Endothelial cell of umbilical vein (primary cell): ENCODE results near the gene FGFRL1. TPM values are rescaled to one million over a fixed set of nuclear protein-coding genes. Genes with fewer than 3 reads are reported as not detected.

Experiments used
- BruUV-seq: library from RNA; stranded (reverse); fragments of 400-500 nt; replicated peaks from 2 replicates; lab custom pipeline; 2021; lab: Mats Ljungman, UMichigan
- CTCF ChIA-PET: fragments of 300-600, 350-600 bp; sonication (Branson Sonifier 250); formaldehyde crosslinking; loops from one replicate; lab custom pipeline; 2021; ENCODE audit warnings: antibody characterized with exemption, inconsistent platforms; lab: Charles Lee
- POLR2A ChIA-PET: fragments of 300-600, 350-600 bp; sonication (Branson Sonifier 250); formaldehyde crosslinking; loops from one replicate; lab custom pipeline; 2021; ENCODE audit warnings: antibody characterized with exemption, inconsistent platforms; lab: Charles Lee
- DNase-seq: peaks from one replicate; pipeline ENCODE4 v3.0.0-alpha.2; 2011; ENCODE audit warnings: low read depth, low spot score
- FAIRE-seq: peaks from 2 replicates; lab custom pipeline; 2011; peaks lifted over from hg19 to GRCh38; lab: Jason Lieb, UNC
- H2AFZ ChIP-seq: 2 replicates; pipeline ENCODE4 v1.6.0; 2012; ENCODE audit warnings: low read depth, low read length, control low read depth, inconsistent platforms
- H3K27ac ChIP-seq: 2 replicates; pipeline ENCODE4 v1.5.1; 2011; ENCODE audit warnings: low read depth, mild to moderate bottlenecking, control low read depth, low read length, moderate library complexity; ENCODE audit not compliant: insufficient read depth
- H3K27me3 ChIP-seq, 2 experiments: 2 replicates each; pipeline versions ENCODE4 v1.6.0 to v1.6.1; 2011; ENCODE audit warnings: low read length in 2 of 2, mixed read lengths in 1 of 2; ENCODE audit not compliant: control insufficient read depth in 2 of 2, insufficient read depth in 2 of 2
- H3K36me3 ChIP-seq, 2 experiments: 2 replicates in 1 of 2; 3 replicates in 1 of 2; pipeline ENCODE4 v1.5.1; 2011; ENCODE audit warnings: low read length in 2 of 2, mild to moderate bottlenecking in 1 of 2, moderate library complexity in 1 of 2; ENCODE audit not compliant: control insufficient read depth in 2 of 2, insufficient read depth in 2 of 2; ENCODE audit errors: extremely low read depth in 1 of 2
- H3K4me1 ChIP-seq: 3 replicates; pipeline ENCODE4 v1.5.1; 2011; ENCODE audit warnings: mild to moderate bottlenecking, low read length; ENCODE audit not compliant: control insufficient read depth, insufficient read depth; ENCODE audit errors: extremely low read depth
- H3K4me2 ChIP-seq: 2 replicates; pipeline ENCODE4 v1.6.1; 2011; ENCODE audit warnings: low read length, control low read depth, mixed read lengths; ENCODE audit not compliant: insufficient read depth
- H3K4me3 ChIP-seq, 3 experiments: fragments of 200-600 bp in 1 of 3; sonication (generic), shearing (Covaris generic) in 1 of 3; replicated peaks in 1 of 3; 2 replicates each; pipeline ENCODE4 v1.5.1; 2011 to 2016; ENCODE audit warnings: control low read depth in 3 of 3, low read length in 3 of 3, mild to moderate bottlenecking in 2 of 3, inconsistent platforms in 1 of 3, low read depth in 1 of 3, moderate library complexity in 1 of 3; ENCODE audit not compliant: insufficient read depth in 1 of 3
- H3K79me2 ChIP-seq: 2 replicates; pipeline ENCODE4 v1.6.0; 2012; ENCODE audit warnings: low read length, inconsistent platforms; ENCODE audit not compliant: control insufficient read depth, insufficient read depth
- H3K9ac ChIP-seq: replicated peaks from 2 replicates; pipeline ENCODE3; 2011; ENCODE audit warnings: low read length, control low read depth; ENCODE audit not compliant: insufficient read depth; ENCODE audit errors: extremely low read depth
- H3K9me1 ChIP-seq: replicated peaks from 3 replicates; pipeline ENCODE4 v1.6.0; 2011; ENCODE audit warnings: mild to moderate bottlenecking, low read length; ENCODE audit not compliant: control insufficient read depth, insufficient read depth; ENCODE audit errors: extremely low read depth
- H3K9me3 ChIP-seq: replicated peaks from 2 replicates; pipeline ENCODE4 v1.5.1; 2012; ENCODE audit warnings: low read length, inconsistent platforms; ENCODE audit not compliant: control insufficient read depth, insufficient read depth
- H4K20me1 ChIP-seq: replicated peaks from 2 replicates; pipeline ENCODE3; 2011; ENCODE audit warnings: mild to moderate bottlenecking, low read length; ENCODE audit not compliant: control insufficient read depth, insufficient read depth; ENCODE audit errors: extremely low read depth
- EZH2 ChIP-seq: IDR thresholded peaks from 2 replicates; pipeline ENCODE4 v1.6.1; 2012; ENCODE audit warnings: borderline replicate concordance, low read depth, mild to moderate bottlenecking, moderate library complexity, low read length, inconsistent platforms; ENCODE audit not compliant: severe bottlenecking
- JUN ChIP-seq: IDR thresholded peaks from 2 replicates; pipeline ENCODE4 v1.6.1; 2011; ENCODE audit warnings: borderline replicate concordance, low read depth; ENCODE audit not compliant: insufficient read length, insufficient read depth
- dilution Hi-C: fragments of 300-500 bp; cut with MboI; formaldehyde crosslinking; loops from one replicate; pipeline ENCODE4 v1.15.0; 2019; ENCODE audit warnings: low sequenced_read_pairs; ENCODE audit not compliant: extremely low pct_ligation_motif_present
- intact Hi-C: fragments of 100-400 bp; cut with micrococcal nuclease; formaldehyde crosslinking; loops from one replicate; pipeline ENCODE4 v1.10.0; 2022
- polyA plus RNA-seq, 4 experiments: library from polyadenylated mRNA; depleted of rRNA in 3 of 4; stranded (reverse) in 3 of 4; unstranded in 1 of 4; fragments of >200 nt; gene quantifications; 2 replicates each; pipeline versions ENCODE4 v1.2.1 to v1.2.3, GENCODE V29; 2011 to 2012; ENCODE audit warnings: missing spikeins in 1 of 4
- total RNA-seq: library from RNA; stranded (reverse); gene quantifications from 2 replicates; pipeline ENCODE4 v1.2.3, GENCODE V29; 2021
- TF ChIP-seq, protein P1 (sequence below), 2 donors: IDR thresholded peaks; 1 replicate in 1 of 2; 2 replicates in 1 of 2; pipeline ENCODE4 v1.5.1; 2011; ENCODE audit warnings: low read length in 2 of 2, mild to moderate bottlenecking in 2 of 2, moderate library complexity in 2 of 2, control low read depth in 1 of 2, inconsistent platforms in 1 of 2, low read depth in 1 of 2; ENCODE audit not compliant: insufficient read depth in 1 of 2; ENCODE audit errors: extremely low read depth in 1 of 2

The FGFRL1 gene
- total and polyA plus RNA-seq, 2 donors (not counting 3 experiments of a cell fraction or from before 2014, with no cell fraction given), result 33.3 to 74.6 TPM

DNA sequence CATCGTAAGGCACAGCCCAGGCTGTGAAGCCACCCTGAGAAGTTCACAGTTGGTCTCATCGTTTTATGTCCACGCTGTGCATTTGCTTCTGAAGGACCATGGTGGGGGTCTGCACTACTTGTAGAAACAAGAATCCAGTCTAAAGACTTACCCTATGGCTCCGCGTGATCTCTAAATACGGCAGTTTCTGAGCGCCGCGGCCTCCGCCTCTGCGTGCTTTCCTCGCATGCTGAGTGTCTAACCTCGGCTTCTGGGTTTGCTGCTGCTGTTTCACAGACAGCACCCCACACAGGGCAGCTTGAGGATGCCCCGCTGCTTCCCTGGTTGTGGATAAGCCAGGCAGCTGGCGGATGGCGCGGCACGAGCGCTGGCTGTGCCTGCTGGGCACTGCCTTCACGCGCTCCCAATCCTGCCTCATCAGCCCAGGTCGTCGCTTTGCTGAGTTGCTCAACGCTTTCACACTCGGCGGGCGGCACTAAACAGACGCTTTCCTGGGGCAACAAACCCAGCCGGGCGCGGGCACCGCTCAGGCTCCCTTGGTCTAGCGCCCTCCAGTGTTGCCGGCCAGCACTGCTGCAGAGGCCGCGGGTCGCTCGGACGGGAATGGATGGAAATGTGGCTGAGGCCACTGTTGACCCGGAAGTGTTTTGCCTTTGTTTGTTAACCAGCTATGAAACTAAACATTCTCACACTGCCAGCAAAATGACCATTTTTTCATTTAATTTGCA lies 39.2 kb downstream of the FGFRL1 start:
- H3K4me2 ChIP-seq, result no peak overlapping the region
- H3K36me3 ChIP-seq, result no peaks in the 10 kb centered on the region
- H3K4me3 ChIP-seq, result no peak overlapping the region
- peaks cover 14% of the 10 kb centered on the region for H3K4me1 ChIP-seq
- CTCF ChIA-PET, result interaction anchor here (1.1 to 1.3 kb wide), 3 partner anchors 14 to 40 kb away, joined by 4 read pairs; partner anchors contain the start of gene FGFRL1
- peak overlapping the region; percentile 86 for H2AFZ ChIP-seq
- TF ChIP-seq, protein P1, sequence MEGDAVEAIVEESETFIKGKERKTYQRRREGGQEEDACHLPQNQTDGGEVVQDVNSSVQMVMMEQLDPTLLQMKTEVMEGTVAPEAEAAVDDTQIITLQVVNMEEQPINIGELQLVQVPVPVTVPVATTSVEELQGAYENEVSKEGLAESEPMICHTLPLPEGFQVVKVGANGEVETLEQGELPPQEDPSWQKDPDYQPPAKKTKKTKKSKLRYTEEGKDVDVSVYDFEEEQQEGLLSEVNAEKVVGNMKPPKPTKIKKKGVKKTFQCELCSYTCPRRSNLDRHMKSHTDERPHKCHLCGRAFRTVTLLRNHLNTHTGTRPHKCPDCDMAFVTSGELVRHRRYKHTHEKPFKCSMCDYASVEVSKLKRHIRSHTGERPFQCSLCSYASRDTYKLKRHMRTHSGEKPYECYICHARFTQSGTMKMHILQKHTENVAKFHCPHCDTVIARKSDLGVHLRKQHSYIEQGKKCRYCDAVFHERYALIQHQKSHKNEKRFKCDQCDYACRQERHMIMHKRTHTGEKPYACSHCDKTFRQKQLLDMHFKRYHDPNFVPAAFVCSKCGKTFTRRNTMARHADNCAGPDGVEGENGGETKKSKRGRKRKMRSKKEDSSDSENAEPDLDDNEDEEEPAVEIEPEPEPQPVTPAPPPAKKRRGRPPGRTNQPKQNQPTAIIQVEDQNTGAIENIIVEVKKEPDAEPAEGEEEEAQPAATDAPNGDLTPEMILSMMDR (IDR thresholded peaks at IDR 0.05; ENCODE audit: extremely low read depth in 1 of 2, insufficient read depth in 1 of 2, low read depth in 1 of 2, low read length in 2 of 2), result peak; percentile 81 to 82
- TF ChIP-seq JUN, result no peak
- no peaks in the 10 kb centered on the region for H3K9me3 ChIP-seq
- no peaks in the 10 kb centered on the region for H3K79me2 ChIP-seq
- FAIRE-seq, result no peak
- POLR2A ChIA-PET, result no interaction called here
- H4K20me1 ChIP-seq, result no peaks in the 10 kb centered on the region
- intact Hi-C loops, result no loop called here
- H3K9ac ChIP-seq, result no peak overlapping the region
- no peak overlapping the region for H3K27ac ChIP-seq
- BruUV-seq, result no TSS peak
- dilution Hi-C loops, result no loop called here
- DNase-seq, result peak; percentile 50
- H3K9me1 ChIP-seq, result no peaks in the 10 kb centered on the region
- peaks cover 10 to 16% of the 10 kb centered on the region in 2 experiments for H3K27me3 ChIP-seq

DNA sequence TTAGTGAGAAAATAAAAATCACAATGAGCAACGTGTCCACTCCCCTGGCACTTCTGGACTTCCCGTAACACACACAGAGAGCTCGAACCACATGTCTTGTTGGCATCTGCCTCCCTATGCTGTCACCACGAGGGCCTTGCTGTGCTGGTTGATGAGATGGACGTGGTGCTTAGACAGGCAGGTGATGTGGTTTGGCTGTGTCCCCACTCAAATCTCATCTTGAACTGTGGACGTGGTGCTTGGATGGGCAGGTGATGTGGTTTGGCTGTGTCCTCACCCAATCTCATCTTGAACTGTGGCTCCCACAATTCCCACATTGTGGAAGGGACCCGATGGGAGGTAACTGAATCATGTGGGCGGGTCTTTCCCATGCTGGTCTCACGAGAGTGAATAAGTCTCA lies 40.0 kb downstream of the FGFRL1 start:
- H3K4me1 ChIP-seq, result peaks cover 14% of the 10 kb centered on the region
- no peaks in the 10 kb centered on the region for H3K79me2 ChIP-seq
- peaks cover 16 to 17% of the 10 kb centered on the region in 2 experiments for H3K27me3 ChIP-seq
- H3K36me3 ChIP-seq, result no peaks in the 10 kb centered on the region
- no peak overlapping the region for H3K9ac ChIP-seq
- ChIA-PET POLR2A (no interaction called here), CTCF (interaction anchor here (1.2 to 1.3 kb wide), 2 partner anchors 15 to 41 kb away, joined by 4 read pairs; partner anchors contain the start of gene FGFRL1)
- BruUV-seq, result no TSS peak
- no peak for TF ChIP-seq EZH2
- H3K4me3 ChIP-seq, result no peak overlapping the region
- DNase-seq (no peak), FAIRE-seq (peak; percentile 40)
- no peaks in the 10 kb centered on the region for H4K20me1 ChIP-seq
- H3K9me3 ChIP-seq, result no peaks in the 10 kb centered on the region
- no peak overlapping the region for H3K4me2 ChIP-seq
- no peak overlapping the region for H3K27ac ChIP-seq
- dilution Hi-C loops, result no loop called here
- intact Hi-C loops, result no loop called here
- H2AFZ ChIP-seq, result peak overlapping the region; percentile 86
- H3K9me1 ChIP-seq, result no peaks in the 10 kb centered on the region
